GM23248 (cell line): Measurements from ENCODE around the gene TNK1. TPM values are rescaled to one million over a fixed set of nuclear protein-coding genes. Genes with fewer than 3 reads are reported as not detected.

Experiments used
- DNase-seq: peaks from one replicate; pipeline ENCODE4 v3.0.0-alpha.2; 2015
- H2AFZ ChIP-seq: fragments of 200-600 bp; sonication (generic); 2 replicates; pipeline ENCODE4 v1.6.1; 2016; ENCODE audit warnings: antibody characterized with exemption
- H3F3A ChIP-seq: fragments of 200-600 bp; sonication (generic); 2 replicates; pipeline ENCODE4 v1.6.1; 2016; ENCODE audit warnings: mild to moderate bottlenecking, antibody characterized with exemption, mixed run types; ENCODE audit not compliant: insufficient read depth
- H3K27ac ChIP-seq: fragments of 200-600 bp; sonication (generic); 2 replicates; pipeline ENCODE4 v1.5.1; 2016; ENCODE audit warnings: mild to moderate bottlenecking
- H3K27me3 ChIP-seq: fragments of 200-600 bp; sonication (generic); replicated peaks from 2 replicates; pipeline ENCODE4 v1.6.1; 2016; ENCODE audit warnings: mild to moderate bottlenecking; ENCODE audit not compliant: insufficient read depth
- H3K36me3 ChIP-seq: fragments of 200-600 bp; sonication (generic); 2 replicates; pipeline ENCODE4 v1.6.1; 2016; ENCODE audit warnings: low read depth, mild to moderate bottlenecking
- H3K4me1 ChIP-seq: fragments of 200-600 bp; sonication (generic); 2 replicates; pipeline ENCODE4 v1.6.1; 2016; ENCODE audit warnings: mild to moderate bottlenecking; ENCODE audit not compliant: insufficient read depth
- H3K4me2 ChIP-seq: fragments of 200-600 bp; sonication (generic); one replicate; pipeline ENCODE4 v1.6.1; 2016; ENCODE audit warnings: mild to moderate bottlenecking; ENCODE audit not compliant: unreplicated experiment
- H3K4me3 ChIP-seq: fragments of 200-600 bp; sonication (generic); 2 replicates; pipeline ENCODE4 v1.5.1; 2016; ENCODE audit warnings: mild to moderate bottlenecking
- H3K79me2 ChIP-seq: fragments of 200-600 bp; sonication (generic); 2 replicates; pipeline ENCODE4 v1.6.1; 2016; ENCODE audit warnings: mild to moderate bottlenecking; ENCODE audit not compliant: insufficient read depth
- H3K9ac ChIP-seq: fragments of 200-600 bp; sonication (generic); 2 replicates; pipeline ENCODE4 v1.6.1; 2016; ENCODE audit warnings: mild to moderate bottlenecking
- H3K9me2 ChIP-seq: fragments of 200-600 bp; sonication (generic); 2 replicates; pipeline ENCODE4 v1.6.1; 2016; ENCODE audit warnings: mixed run types, mild to moderate bottlenecking, moderate library complexity; ENCODE audit not compliant: insufficient read depth
- H3K9me3 ChIP-seq: fragments of 200-600 bp; sonication (generic); one replicate; pipeline ENCODE4 v1.6.1; 2017; ENCODE audit warnings: low read depth
- H4K20me1 ChIP-seq: fragments of 200-600 bp; sonication (generic); 2 replicates; pipeline ENCODE4 v1.6.0; 2016; ENCODE audit not compliant: insufficient read depth
- EZH2 ChIP-seq: fragments of 200-600 bp; sonication (generic); IDR thresholded peaks from 2 replicates; pipeline ENCODE4 v1.6.1; 2018; ENCODE audit warnings: antibody characterized with exemption, mild to moderate bottlenecking; ENCODE audit not compliant: insufficient read depth, poor library complexity, severe bottlenecking
- EZH2phosphoT487 ChIP-seq: fragments of 200-600 bp; sonication (generic); IDR thresholded peaks from 2 replicates; pipeline ENCODE4 v1.6.1; 2018; ENCODE audit warnings: antibody characterized with exemption, moderate library complexity, mild to moderate bottlenecking, low read depth; ENCODE audit not compliant: insufficient read depth
- WGBS, 2 experiments: methylation state at CpG; one replicate each; pipeline ENCODE4 v1.1.6; 2015 to 2017; ENCODE audit warnings: low lambda C conversion rate in 2 of 2, low coverage in 1 of 2; ENCODE audit errors: missing lambda C conversion rate in 2 of 2; 5-methylcytosine and 5-hydroxymethylcytosine counted together
- in situ Hi-C: fragments of 300-500 bp; cut with MboI; formaldehyde crosslinking; loops from 2 replicates; pipeline ENCODE4 v1.15.0; 2020
- polyA plus RNA-seq: library from polyadenylated mRNA; unstranded; fragments of >200 nt; fragmentation: Nextera tagmentation; extraction: Ambion mirVana; gene quantifications from 2 replicates; pipeline ENCODE4 v1.2.1, GENCODE V29; 2016
- total RNA-seq: library from RNA; depleted of rRNA; stranded (reverse); fragments of >200 nt; shearing (Covaris generic); gene quantifications from 2 replicates; pipeline ENCODE4 v1.2.3, GENCODE V29; 2014

The TNK1 gene
- total and polyA plus RNA-seq, 2 experiments from 2014 or later, result 0.43 to 1.2 TPM

GRCh38 chr17:7396147-7396546 lies 15.3 kb downstream of the TNK1 start:
- Histone ChIP-seq H3K36me3 (no peaks in the 10 kb centered on the region), H3K4me3 (no peak overlapping the region), H2AFZ (no peak overlapping the region), H4K20me1 (no peaks in the 10 kb centered on the region), H3K27me3 (no peaks in the 10 kb centered on the region), H3K9me3 (no peaks in the 10 kb centered on the region), H3F3A (0 out of 2 replicates have a peak, but pooled peaks cover 10% of the 10 kb centered on the region), H3K9ac (no peak overlapping the region), H3K9me2 (no peaks in the 10 kb centered on the region), H3K27ac (no peak overlapping the region), H3K79me2 (peaks cover 22% of the 10 kb centered on the region), H3K4me1 (peaks cover 4% of the 10 kb centered on the region; the same call in 1 of the 2 replicates), H3K4me2 (no peak overlapping the region)
- no peak for DNase-seq
- in situ Hi-C loops, result no loop called here
- 77 to 90% methylated on average over 4 of the region's 4 CpGs for WGBS, 2 experiments
- TF ChIP-seq EZH2phosphoT487 (no peak), EZH2 (no peak)

- Histone ChIP-seq H4K20me1 (no peaks in the 10 kb centered on the region), H3F3A (0 out of 2 replicates have a peak, but pooled peaks cover 10% of the 10 kb centered on the region), H3K36me3 (no peaks in the 10 kb centered on the region), H3K9ac (no peak overlapping the region), H3K79me2 (peaks cover 20% of the 10 kb centered on the region), H3K4me3 (no peak overlapping the region), H2AFZ (no peak overlapping the region), H3K4me1 (peaks cover 11% of the 10 kb centered on the region), H3K9me2 (no peaks in the 10 kb centered on the region), H3K27me3 (no peaks in the 10 kb centered on the region), H3K9me3 (no peaks in the 10 kb centered on the region), H3K27ac (no peak overlapping the region), H3K4me2 (no peak overlapping the region)
- TF ChIP-seq EZH2, result no peak
- TF ChIP-seq EZH2phosphoT487, result no peak
- 51 to 54% methylated on average over 2 of the region's 2 CpGs for WGBS, 2 experiments
- DNase-seq, result no peak
- in situ Hi-C loops, result no loop called here
These were observed 17.7 kb downstream of the TNK1 start for GRCh38 chr17:7398612-7399011.

- Histone ChIP-seq H3K9me3 (no peaks in the 10 kb centered on the region), H4K20me1 (no peaks in the 10 kb centered on the region), H3K4me2 (peak overlapping the region; percentile 67), H3K4me3 (peak overlapping the region; percentile 79), H3K36me3 (no peaks in the 10 kb centered on the region), H3K27me3 (no peaks in the 10 kb centered on the region), H3K27ac (peak overlapping the region; percentile 60), H3K4me1 (peaks cover 6% of the 10 kb centered on the region), H2AFZ (peak overlapping the region; percentile 78), H3K9me2 (no peaks in the 10 kb centered on the region), H3K9ac (peak overlapping the region; percentile 72), H3K79me2 (peaks cover 14% of the 10 kb centered on the region), H3F3A (0 out of 2 replicates have a peak, but pooled peaks cover 4% of the 10 kb centered on the region)
- 11 to 12% methylated on average over 15 to 16 of the region's 16 CpGs for WGBS, 2 experiments
- in situ Hi-C loops, result no loop called here
- TF ChIP-seq EZH2phosphoT487 (no peak), EZH2 (no peak)
- DNase-seq, result no peak
These were observed 22.3 kb downstream of the TNK1 start for GRCh38 chr17:7403043-7403726.

DNA sequence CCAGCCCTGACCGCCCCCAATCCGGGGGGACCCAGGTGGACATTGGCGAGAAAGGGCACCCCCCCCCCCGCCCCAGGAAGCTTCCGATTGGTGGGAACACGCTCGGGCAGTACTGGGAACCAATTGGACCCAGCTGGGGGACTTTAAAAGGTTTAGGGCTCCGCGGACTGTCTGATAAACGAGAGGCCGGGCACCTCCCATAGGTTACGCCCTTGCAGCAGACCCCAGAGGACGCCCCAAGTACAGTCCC lies 22.8 kb downstream of the TNK1 start:
- TF ChIP-seq EZH2 (no peak), EZH2phosphoT487 (no peak)
- H3K36me3 ChIP-seq, result no peaks in the 10 kb centered on the region
- H2AFZ ChIP-seq, result peak overlapping the region; percentile 78
- in situ Hi-C loops, result no loop called here
- H3K79me2 ChIP-seq, result peaks cover 14% of the 10 kb centered on the region
- H3K9ac ChIP-seq, result peak overlapping the region; percentile 72
- H3K4me1 ChIP-seq, result peaks cover 6% of the 10 kb centered on the region
- no peaks in the 10 kb centered on the region for H4K20me1 ChIP-seq
- H3K27ac ChIP-seq, result peak overlapping the region; percentile 60
- H3K4me2 ChIP-seq, result peak overlapping the region; percentile 67
- H3K4me3 ChIP-seq, result peak overlapping the region; percentile 79
- 0 out of 2 replicates have a peak, but pooled peaks cover 4% of the 10 kb centered on the region for H3F3A ChIP-seq
- H3K9me3 ChIP-seq, result no peaks in the 10 kb centered on the region
- 1% methylated on average over 8 to 13 of the region's 13 CpGs for WGBS, 2 experiments
- H3K27me3 ChIP-seq, result no peaks in the 10 kb centered on the region
- no peak for DNase-seq
- no peaks in the 10 kb centered on the region for H3K9me2 ChIP-seq
